ENCODE measurements around the gene SLC26A8. TPM values are rescaled to one million over a fixed set of nuclear protein-coding genes. Genes with fewer than 3 reads are reported as not detected.

The SLC26A8 gene
- total and polyA plus RNA-seq, 2 of the 13 experiments (the other 11 are each of a cell fraction or from before 2014, with no cell fraction given): 0.46 TPM; not detected in 1

DNA sequence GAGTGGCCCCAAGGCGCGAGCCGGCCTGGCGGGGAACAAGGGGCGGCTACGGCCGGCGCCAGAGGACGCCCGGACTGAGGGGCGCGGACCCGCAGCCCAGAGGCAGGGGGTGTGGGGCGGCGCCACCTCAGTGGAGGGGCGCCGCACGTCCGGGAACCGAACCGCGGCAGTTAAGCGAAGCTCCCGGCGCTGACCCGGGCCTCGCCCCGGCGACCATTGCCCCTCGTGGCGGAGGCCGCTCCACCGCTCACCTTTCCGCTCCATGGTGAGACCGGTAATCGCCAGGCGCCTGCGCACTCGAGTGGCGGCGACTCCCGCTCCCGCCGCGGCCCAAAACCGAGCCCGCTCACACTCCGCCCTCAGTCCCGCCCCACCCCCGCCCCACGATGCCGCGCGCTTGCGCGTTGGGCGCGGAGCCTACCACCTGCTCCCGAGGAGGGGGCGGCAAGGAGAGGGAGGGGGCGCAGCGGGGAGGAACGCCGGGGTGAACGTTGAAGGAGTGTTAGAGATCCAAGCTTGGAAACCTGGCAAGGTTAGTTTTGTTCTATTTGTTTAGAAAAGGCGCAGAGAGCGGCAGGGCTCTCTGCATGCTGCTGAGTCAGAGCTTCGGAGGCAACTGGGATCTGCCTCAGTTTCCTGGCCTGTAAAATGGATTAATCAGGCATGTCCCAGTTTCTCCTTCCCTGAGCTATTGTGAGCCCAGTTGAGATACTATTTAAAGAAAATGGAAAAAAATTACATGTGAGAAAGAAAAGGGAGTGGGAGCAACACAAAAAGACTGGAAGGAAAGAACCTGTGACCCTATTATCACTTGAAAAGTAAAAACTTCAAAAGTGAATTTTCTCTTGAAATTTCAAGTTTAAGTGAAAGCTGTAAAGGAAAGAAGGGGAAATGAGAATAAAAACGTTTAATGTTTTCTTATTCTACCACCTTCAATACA, 103.4 kb downstream of the SLC26A8 start, which contains the start of gene SRPK1 (continued):
- peak; percentile 57 for TF ChIP-seq ETV5 (CRISPR knock-in tag; IDR thresholded peaks at IDR 0.05; ENCODE audit: borderline replicate concordance)
- TF ChIP-seq ZNF121 (CRISPR knock-in tag; IDR thresholded peaks at IDR 0.05): peak; percentile 31; the same call in 1 of the 2 replicates
- TF ChIP-seq PHB2 (IDR thresholded peaks at IDR 0.05; ENCODE audit: partially characterized antibody): no peak
- no peak for TF ChIP-seq ZNF576 (CRISPR knock-in tag; IDR thresholded peaks at IDR 0.05)
- TF ChIP-seq BHLHE40 (IDR thresholded peaks at IDR 0.05; ENCODE audit: low read length): peak; percentile 78
- TF ChIP-seq EHMT2 (IDR thresholded peaks at IDR 0.05; ENCODE audit: borderline replicate concordance, low read depth, low read length): no peak
- TF ChIP-seq ETS1 (CRISPR knock-in tag; IDR thresholded peaks at IDR 0.05): no peak
- TF ChIP-seq MTF2 (CRISPR knock-in tag; IDR thresholded peaks at IDR 0.05; ENCODE audit: borderline replicate concordance): no peak
- TF ChIP-seq, protein P1, sequence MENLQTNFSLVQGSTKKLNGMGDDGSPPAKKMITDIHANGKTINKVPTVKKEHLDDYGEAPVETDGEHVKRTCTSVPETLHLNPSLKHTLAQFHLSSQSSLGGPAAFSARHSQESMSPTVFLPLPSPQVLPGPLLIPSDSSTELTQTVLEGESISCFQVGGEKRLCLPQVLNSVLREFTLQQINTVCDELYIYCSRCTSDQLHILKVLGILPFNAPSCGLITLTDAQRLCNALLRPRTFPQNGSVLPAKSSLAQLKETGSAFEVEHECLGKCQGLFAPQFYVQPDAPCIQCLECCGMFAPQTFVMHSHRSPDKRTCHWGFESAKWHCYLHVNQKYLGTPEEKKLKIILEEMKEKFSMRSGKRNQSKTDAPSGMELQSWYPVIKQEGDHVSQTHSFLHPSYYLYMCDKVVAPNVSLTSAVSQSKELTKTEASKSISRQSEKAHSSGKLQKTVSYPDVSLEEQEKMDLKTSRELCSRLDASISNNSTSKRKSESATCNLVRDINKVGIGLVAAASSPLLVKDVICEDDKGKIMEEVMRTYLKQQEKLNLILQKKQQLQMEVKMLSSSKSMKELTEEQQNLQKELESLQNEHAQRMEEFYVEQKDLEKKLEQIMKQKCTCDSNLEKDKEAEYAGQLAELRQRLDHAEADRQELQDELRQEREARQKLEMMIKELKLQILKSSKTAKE (CRISPR knock-in tag; IDR thresholded peaks at IDR 0.05; ENCODE audit: borderline replicate concordance): no peak
- 0 out of 2 replicates have a peak, but pooled peaks have one; percentile 76 for TF ChIP-seq NR1H2 (CRISPR knock-in tag; IDR thresholded peaks at IDR 0.05; ENCODE audit: borderline replicate concordance, low read depth)
- TF ChIP-seq KLF6 (CRISPR knock-in tag; IDR thresholded peaks at IDR 0.05): peak; percentile 74; the same call in 1 of the 2 replicates
- 0 out of 2 replicates have a peak, but pooled peaks have one; percentile 60 for TF ChIP-seq ZFAT (CRISPR knock-in tag; conservative IDR thresholded peaks at IDR 0.05)
- peak; percentile 99 for TF ChIP-seq ZNF552 (CRISPR knock-in tag; IDR thresholded peaks at IDR 0.05; ENCODE audit: borderline replicate concordance)
- peak; percentile 89 for TF ChIP-seq ZNF883 (CRISPR knock-in tag; IDR thresholded peaks at IDR 0.05; ENCODE audit: not compliant biosample characterization)
- TF ChIP-seq MTA1 (CRISPR knock-in tag; IDR thresholded peaks at IDR 0.05; ENCODE audit: borderline replicate concordance): peak; percentile 53; the same call in 1 of the 2 replicates
- TF ChIP-seq, protein P2, sequence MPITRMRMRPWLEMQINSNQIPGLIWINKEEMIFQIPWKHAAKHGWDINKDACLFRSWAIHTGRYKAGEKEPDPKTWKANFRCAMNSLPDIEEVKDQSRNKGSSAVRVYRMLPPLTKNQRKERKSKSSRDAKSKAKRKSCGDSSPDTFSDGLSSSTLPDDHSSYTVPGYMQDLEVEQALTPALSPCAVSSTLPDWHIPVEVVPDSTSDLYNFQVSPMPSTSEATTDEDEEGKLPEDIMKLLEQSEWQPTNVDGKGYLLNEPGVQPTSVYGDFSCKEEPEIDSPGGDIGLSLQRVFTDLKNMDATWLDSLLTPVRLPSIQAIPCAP (CRISPR knock-in tag; IDR thresholded peaks at IDR 0.05; ENCODE audit: low read depth): peak; percentile 93; the same call in 1 of the 2 replicates
- TF ChIP-seq NAIF1 (CRISPR knock-in tag; IDR thresholded peaks at IDR 0.05; ENCODE audit: borderline replicate concordance): peak; percentile 42; the same call in 1 of the 2 replicates
- peak; percentile 35; the same call in 1 of the 2 replicates for TF ChIP-seq SP2 (CRISPR knock-in tag; IDR thresholded peaks at IDR 0.05)
- TF ChIP-seq PCBP1 (IDR thresholded peaks at IDR 0.05; ENCODE audit: borderline replicate concordance, low read depth, low read length): no peak
- no peak for TF ChIP-seq ZNF597 (CRISPR knock-in tag; IDR thresholded peaks at IDR 0.05)
- TF ChIP-seq ZNF614 (CRISPR knock-in tag; IDR thresholded peaks at IDR 0.05; ENCODE audit: borderline replicate concordance): no peak
- TF ChIP-seq ZNF331 (CRISPR knock-in tag; IDR thresholded peaks at IDR 0.05): peak; percentile 90
- TF ChIP-seq ZNF329 (CRISPR knock-in tag; IDR thresholded peaks at IDR 0.05; ENCODE audit: low read depth): no peak
